Measurements from ENCODE around the gene GAREM2.

GAREM2 gene

DNA sequence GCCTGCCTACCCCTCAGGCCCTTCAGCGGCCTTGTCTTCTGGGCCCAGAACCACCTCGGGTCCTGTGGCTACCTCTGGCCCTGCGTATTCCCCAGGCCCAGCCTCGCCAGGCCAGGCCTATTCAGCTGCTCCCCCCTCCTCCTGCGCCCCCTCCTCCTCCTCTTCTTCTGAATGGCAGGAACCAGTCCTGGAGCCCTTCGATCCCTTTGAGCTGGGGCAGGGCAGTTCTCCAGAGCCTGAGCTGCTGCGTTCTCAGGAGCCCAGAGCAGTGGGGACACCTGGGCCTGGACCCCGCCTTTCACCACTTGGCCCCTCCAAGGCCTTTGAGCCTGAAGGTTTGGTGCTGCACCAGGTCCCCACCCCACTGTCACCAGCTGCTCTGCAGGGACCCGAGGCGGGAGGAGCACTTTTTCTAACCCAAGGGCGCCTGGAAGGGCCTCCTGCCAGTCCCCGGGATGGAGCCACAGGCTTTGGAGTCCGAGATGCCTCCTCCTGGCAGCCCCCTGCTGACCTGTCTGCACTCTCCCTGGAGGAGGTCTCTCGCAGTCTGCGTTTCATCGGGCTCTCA lies 14.7 kb downstream of the GAREM2 start:
- no peak for DNase-seq (ENCODE audit: low read depth)

DNA sequence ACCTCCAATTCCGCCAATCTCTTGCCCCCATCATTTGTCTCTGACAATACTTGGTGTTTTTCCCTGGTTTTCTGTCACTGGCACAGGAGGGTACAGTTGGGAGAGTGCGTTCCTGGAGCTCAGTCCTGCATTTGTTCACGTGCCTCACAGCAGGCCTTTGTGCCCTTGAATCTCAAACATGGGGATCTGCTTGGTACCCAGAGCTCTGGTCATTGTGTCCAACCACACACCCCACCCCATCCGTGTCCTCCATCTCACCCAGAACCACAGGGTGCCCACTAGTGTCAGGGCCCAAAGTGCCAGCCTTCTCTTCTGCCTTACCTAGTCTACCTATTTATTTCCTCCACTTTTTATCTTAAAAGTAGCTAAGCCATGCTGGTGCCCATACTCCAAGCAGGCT lies 16.2 kb downstream of the GAREM2 start:
- no peak for DNase-seq (ENCODE audit: low read depth)

DNA sequence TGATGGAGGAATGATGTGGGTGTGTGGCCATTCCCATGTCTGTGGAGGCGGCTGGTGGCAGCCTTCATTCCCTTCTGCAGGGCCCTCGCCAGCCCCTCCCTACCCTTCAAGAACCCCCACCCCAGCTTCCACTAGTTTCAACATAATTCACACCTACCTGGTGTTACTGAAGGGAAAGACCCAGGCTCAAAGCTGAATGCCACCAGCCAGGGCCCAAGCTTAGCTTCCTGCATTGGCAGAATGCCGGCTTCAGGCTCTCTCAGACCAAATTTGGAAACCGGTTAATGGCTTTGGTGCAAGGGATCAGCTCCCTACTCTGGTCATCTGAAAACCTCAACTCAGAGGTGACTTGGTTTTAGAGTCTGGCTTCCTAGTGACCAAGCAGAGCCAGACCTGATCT lies 16.9 kb downstream of the GAREM2 start:
- DNase-seq (ENCODE audit: low read depth): no peak

- no peak for DNase-seq (ENCODE audit: low read depth)
Measured at GRCh38 chr2:26190369-26190768, 17.5 kb downstream of the GAREM2 start.

- no peak for DNase-seq (ENCODE audit: low read depth)
Measured at GRCh38 chr2:26191316-26192159, 18.6 kb downstream of the GAREM2 start.

DNA sequence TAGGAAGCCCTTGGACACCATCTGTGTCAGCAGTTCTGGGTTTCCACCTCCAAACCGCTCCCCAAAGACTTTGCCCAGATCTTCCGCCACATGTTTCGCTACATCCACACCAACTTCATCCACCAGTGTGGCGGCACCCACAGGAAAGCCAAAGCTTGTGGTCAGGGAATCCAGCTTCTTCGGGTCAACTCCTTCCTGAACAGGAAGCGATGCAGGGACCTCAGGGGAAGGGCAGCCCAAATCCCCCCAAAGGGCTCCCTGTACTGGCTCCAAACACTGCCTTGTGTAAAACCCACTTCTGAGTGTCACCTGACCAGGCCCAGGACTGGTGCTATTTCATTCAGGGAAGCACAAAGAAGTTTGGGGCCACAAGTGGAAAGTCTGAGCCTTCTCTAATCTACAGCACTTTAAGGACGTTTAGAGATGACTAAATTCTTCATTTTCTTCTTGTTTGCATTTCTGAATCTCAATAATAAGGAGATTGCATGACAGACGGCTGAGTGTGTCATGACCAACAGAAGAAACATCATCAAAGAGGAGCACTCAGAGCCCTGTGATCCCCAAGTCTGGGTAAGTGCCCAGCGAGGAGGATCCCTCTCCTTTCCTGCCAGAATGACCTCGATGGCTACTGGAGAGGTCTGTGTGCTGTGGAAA lies 20.8 kb downstream of the GAREM2 start:
- no peak for DNase-seq (ENCODE audit: low read depth)

- DNase-seq (ENCODE audit: low read depth): no peak
Measured at GRCh38 chr2:26195040-26195984, 22.4 kb downstream of the GAREM2 start.

DNA sequence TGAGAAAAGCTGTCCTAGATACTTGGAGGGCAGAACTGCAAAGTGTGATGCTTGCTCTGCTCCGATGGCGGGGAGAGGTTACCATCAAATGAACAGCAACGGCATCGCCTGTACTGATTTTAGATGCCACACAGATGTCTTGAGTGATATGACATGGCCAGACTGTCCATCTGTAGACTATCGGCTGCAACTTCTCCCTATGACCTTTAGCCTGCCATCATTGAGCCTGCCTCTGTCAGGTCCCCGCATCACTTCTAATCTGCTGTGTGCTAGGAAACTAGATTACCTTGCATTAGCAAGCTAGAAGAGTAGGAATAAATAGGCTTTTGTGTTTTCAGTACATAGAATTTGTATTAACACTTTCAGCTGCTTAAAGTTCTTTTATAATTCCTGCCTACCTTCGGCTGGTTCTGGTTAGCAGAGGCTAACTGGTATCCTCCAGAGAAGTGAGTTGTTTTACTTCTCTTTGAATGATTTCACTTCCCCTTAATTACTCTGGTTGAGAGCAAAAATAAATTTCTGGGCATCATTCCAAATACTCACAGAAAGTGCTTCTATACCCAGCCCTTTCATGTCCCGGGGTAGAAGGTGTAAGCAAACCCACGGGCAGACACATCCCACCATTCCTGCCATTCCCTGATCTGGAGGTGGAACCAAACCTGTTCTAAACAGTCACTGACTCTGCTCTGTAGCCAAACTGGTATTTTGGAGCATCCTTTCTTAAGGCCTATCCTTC lies 24.0 kb downstream of the GAREM2 start:
- DNase-seq (ENCODE audit: low read depth): no peak

DNA sequence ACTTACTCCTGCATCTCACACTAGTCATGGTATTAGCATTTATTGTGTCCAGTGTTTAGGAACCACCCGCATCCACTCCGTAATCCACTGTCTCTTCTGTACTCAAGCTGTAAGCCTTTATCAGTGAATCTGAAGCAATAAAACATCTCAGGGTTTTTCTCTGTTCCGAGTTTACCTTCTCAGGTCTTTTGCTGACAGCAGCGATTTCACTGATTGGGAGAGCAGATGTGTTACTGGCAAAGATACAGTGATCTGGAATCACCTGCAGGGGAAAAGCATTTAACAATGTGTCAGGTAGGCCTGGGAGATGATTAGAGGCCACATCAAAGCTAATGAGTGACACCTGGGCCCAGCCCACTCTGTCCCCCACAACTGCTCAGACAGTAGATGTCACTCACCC lies 24.6 kb downstream of the GAREM2 start:
- no peak for DNase-seq (ENCODE audit: low read depth)

DNA sequence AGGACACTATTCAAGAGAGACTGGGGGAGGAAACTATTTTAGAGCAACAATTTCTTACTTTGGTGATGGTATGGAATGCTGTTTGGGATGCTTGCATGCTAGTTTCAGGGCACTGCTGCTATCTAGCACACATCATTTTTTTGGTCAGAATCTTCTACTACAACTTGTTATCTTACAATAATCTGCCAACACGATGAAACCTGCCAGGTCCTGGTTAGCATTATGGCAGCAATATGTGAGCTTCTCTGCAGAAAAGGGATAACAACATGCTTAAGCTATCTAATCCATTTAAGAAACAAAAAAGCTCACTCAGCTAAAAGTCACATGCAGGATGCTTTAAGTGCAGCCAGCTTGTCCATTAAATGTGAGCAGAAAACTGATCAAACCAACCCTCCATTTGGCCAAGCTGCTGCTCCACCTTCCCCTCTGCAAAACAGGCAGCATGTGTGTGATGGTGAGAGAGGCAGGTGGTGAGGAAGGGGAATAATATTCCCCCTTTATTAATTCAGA lies 30.1 kb downstream of the GAREM2 start:
- no peak for DNase-seq (ENCODE audit: low read depth)

GRCh38 chr2:26203906-26204305 lies 31.0 kb downstream of the GAREM2 start:
- no peak for DNase-seq (ENCODE audit: low read depth)

DNA sequence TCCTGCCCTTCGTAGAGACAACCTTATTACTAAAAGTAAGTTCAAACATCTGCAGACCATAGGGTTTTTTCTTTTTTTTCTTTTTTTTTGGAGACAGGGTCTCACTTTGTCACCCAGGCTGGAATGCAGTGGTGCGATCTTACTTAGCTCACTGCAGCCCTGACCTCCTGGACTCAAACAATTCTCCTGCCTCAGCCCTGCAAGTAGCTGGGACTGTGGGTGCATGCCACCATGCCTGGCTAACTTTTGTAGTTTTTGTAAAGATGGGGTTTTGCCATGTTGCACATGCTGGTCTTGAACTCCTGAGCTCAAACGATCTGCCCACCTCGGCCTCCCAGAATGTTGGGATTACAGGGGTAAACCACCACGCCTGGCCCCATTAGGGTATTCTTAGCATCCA lies 39.1 kb downstream of the GAREM2 start:
- DNase-seq (ENCODE audit: low read depth): no peak

GRCh38 chr2:26214759-26215158 lies 41.9 kb downstream of the GAREM2 start:
- no peak for DNase-seq (ENCODE audit: low read depth)

GRCh38 chr2:26215833-26216232 lies 42.9 kb downstream of the GAREM2 start:
- DNase-seq (ENCODE audit: low read depth): no peak

GRCh38 chr2:26216587-26216986 lies 43.7 kb downstream of the GAREM2 start:
- DNase-seq (ENCODE audit: low read depth): no peak

- no peak for DNase-seq (ENCODE audit: low read depth)
Measured at GRCh38 chr2:26217720-26218119, 44.8 kb downstream of the GAREM2 start.

GRCh38 chr2:26223018-26223417 lies 50.1 kb downstream of the GAREM2 start:
- no peak for DNase-seq (ENCODE audit: low read depth)

DNA sequence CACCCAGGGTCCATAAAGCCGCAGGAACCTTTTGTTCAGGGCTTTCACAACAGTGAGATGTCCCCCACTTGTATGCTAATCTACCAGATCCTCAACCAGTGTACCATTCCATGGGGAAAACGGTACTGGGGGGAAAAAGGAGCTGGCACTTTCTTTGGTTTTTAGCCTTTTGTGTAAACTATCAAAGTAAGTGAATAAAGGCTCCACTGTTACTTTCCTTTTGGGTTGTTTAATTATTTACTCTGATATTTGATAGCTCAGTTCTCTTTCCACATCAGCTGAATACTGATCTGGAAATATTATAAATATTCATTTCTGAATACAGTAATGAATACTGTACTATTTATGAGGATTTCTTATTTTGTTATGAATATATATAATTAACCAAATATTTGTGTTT lies 51.2 kb downstream of the GAREM2 start:
- DNase-seq (ENCODE audit: low read depth): no peak

GRCh38 chr2:26229595-26229994 lies 56.7 kb downstream of the GAREM2 start:
- no peak for DNase-seq (ENCODE audit: low read depth)

DNA sequence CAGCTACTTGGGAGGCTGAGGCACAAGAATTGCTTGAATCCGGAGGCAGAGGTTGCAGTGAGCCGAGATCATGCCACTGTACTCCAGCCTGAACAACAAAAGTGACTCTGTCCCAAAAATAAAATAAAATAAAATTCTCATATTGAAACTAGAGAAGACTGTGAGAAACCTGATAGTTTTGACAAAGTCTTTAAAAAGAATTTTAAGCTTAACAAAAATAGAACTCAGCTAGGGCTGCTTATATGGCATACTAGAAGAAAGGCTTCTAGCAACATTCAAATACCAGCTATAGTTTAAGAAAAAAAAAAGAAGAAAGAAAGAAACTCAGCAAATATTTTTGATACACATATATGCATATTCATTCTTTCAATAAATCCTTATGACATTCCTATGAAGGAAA lies 57.9 kb downstream of the GAREM2 start:
- no peak for DNase-seq (ENCODE audit: low read depth)

GRCh38 chr2:26235089-26235488 lies 62.2 kb downstream of the GAREM2 start:
- no peak for DNase-seq (ENCODE audit: low read depth)
